ENCODE results near the gene SLC2A2. TPM values are rescaled to one million over a fixed set of nuclear protein-coding genes. Genes with fewer than 3 reads are reported as not detected.

Gene SLC2A2
- total RNA-seq, 2 donors from 2014 or later: not detected

DNA sequence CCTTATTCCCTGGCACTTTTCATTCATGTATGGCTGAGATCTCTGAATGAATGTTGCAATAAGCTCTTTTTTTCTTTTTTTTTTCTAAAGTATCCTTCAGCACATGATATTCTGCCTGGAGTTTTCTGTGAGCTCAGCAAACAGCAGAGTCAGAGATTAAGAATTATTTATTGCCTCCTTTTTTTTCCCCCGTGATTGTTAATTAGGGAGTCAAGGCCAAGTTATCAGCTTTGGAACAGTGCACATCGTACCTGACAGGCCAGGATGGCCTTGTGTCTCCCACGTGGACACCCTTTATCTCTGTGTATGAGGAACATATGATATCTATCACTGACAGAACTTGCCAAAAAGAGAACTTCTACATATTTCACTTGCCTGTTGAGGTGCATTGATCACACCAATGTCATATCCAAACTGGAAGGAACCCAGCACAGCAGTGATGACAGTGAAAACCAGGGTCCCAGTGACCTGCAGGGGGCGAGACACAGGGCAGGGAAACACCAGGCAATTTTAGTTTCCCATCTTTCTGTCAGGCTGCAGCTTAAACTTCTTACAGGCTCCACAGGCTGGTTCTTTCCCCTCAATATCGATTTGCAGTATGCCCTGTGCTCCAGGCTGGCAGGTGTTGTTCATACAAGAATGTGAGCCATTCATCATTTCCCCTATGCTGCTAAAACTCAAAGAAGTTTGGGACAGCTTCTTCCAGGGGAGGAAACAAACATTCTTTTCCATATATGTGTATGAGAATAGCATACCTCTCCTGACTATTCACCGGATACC is 8.2 kb downstream of the SLC2A2 start:
- ATAC-seq (no peak), DNase-seq (no peak)
- H3K27me3 Mint-ChIP-seq: peaks cover 46% of the 10 kb centered on the region
- no peaks in the 10 kb centered on the region for H3K36me3 Mint-ChIP-seq (ENCODE audit: low read depth)
- H3K4me1 Mint-ChIP-seq: peaks cover 3% of the 10 kb centered on the region
- H3K9me3 ChIP-seq (ENCODE audit: control insufficient read depth, low read length, poor library complexity, severe bottlenecking): no peaks in the 10 kb centered on the region
- H3K4me3 Mint-ChIP-seq: no peak overlapping the region
- H3K27ac Mint-ChIP-seq: no peak overlapping the region

DNA sequence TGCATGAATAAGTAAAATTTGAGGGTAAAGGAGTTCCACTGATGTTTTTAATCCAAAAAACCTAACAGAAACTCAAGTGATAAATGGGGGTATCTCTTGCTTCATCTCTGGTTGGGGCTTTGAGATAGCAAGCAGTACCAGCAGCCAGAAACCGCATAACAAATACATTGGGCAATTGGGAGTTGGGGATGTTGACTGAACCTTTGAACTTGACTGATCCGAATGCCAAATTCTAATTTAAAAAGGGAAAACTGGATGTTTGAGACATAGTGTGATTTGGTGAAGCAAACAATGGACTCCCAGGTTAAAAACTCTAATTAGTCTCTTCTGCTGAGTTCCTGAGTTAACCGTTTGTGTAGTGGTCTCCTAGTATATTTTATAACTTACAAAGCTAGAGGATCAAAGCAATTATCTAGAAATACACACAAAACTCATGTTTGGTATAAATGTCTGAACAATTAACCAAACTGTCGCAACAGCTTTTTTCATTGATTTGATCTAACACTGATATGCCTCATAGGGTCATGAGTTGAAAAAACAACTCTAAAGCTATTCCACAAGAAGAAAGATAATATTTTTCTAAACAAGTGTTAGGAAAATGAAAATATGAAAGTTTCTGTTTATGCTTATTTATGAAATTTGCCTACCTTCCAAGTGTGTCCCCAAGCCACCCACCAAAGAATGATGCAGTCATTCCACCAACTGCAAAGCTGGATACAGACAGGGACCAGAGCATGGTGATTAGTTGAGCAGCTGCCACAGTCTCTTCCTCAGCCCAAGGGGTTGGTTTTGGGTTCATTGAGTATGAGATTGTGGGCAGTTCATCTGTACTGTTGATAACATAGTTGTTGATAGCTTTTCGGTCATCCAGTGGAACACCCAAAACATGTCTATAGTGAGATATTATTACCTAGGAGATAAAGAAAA is 12.4 kb downstream of the SLC2A2 start:
- peaks cover 39% of the 10 kb centered on the region for H3K27me3 Mint-ChIP-seq
- no peak for DNase-seq
- no peak for ATAC-seq
- H3K4me1 Mint-ChIP-seq: peaks cover 2% of the 10 kb centered on the region
- H3K36me3 Mint-ChIP-seq (ENCODE audit: low read depth): no peaks in the 10 kb centered on the region
- no peak overlapping the region for H3K27ac Mint-ChIP-seq
- H3K9me3 ChIP-seq (ENCODE audit: control insufficient read depth, low read length, poor library complexity, severe bottlenecking): no peaks in the 10 kb centered on the region
- H3K4me3 Mint-ChIP-seq: no peak overlapping the region

DNA sequence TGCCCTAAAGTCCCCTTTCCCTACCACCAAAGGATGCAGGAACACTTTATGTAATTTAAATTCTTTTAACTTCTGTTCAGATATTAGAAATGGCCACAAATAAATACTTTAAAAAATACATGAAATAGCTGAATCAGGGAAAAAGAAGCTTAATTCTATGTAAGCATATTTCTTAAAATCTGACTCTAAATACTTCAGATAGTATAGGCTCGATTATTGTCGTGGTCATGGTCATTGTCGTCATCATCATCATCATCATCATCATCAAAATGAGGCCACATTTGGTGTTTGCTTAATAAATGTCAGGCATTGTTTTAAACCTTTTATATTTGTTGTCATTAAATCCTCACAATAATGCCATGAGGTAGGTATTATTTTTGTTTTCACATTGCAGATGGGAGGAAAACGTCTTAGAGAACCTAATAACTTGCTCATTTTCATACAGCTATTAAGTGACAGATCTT is 14.6 kb downstream of the SLC2A2 start:
- DNase-seq (no peak), ATAC-seq (no peak)
- H3K36me3 Mint-ChIP-seq (ENCODE audit: low read depth): no peaks in the 10 kb centered on the region
- H3K4me3 Mint-ChIP-seq: no peak overlapping the region
- H3K4me1 Mint-ChIP-seq: no peaks in the 10 kb centered on the region
- no peak overlapping the region for H3K27ac Mint-ChIP-seq
- H3K27me3 Mint-ChIP-seq: peaks cover 34% of the 10 kb centered on the region
- H3K9me3 ChIP-seq (ENCODE audit: control insufficient read depth, low read length, poor library complexity, severe bottlenecking): no peaks in the 10 kb centered on the region

DNA sequence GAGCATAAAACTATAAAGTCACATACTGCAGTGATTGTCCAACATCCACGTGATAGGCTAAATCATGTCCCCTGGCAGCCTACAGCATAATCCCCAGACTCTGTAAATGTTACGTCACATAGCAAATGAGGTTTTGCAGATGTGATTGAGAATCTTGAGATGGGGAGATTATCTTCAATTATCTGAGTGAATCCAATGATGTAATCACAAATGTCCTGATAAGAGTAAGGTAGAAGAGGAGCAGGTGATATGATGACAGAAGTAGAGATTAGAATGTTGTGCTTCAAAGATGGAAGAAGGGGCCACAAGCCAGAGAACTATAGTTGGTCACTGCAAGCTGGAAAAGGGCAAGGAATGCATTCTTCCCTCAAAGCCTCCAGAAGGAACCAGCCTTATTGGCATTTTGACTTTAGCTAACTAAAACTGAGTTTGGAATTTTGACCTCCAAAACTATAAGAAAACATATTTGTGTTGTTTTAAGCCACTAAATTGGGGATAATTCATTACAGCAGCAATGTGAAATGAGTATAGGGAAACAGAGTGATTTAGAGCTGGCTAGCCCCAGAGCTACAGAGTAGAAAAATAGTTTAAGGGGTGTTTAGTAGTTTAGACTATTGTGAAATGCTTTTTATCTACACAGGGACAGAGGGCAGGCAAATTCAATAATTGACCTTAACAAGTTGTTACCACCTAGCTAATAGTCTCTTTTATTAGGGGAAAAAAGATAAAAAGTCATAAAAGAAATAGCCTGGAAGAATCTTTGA is 15.2 kb downstream of the SLC2A2 start:
- H3K4me3 Mint-ChIP-seq: no peak overlapping the region
- H3K9me3 ChIP-seq (ENCODE audit: control insufficient read depth, low read length, poor library complexity, severe bottlenecking): no peaks in the 10 kb centered on the region
- no peak overlapping the region for H3K27ac Mint-ChIP-seq
- no peaks in the 10 kb centered on the region for H3K36me3 Mint-ChIP-seq (ENCODE audit: low read depth)
- DNase-seq (no peak), ATAC-seq (no peak)
- no peaks in the 10 kb centered on the region for H3K4me1 Mint-ChIP-seq
- H3K27me3 Mint-ChIP-seq: peaks cover 34% of the 10 kb centered on the region

DNA sequence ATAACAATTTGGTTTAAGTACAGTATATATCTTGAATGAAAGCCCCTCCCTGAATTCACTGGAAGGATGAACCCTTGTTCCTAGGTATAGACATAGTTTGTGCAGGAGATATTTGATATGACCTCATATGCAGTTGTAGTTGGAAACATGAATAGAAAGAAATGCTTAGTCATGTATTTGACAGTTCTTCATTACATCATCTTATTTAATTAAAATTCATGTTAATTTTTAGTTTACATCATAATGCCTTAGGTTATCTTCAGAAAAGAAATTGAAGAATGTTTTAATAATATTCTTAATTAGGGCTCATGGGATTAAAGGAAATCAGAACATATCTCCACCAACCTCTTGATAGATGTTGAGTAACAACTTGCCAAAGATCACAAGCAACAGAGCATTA is 19.2 kb downstream of the SLC2A2 start:
- Mint-ChIP-seq H3K27ac (no peak overlapping the region), H3K36me3 (ENCODE audit: low read depth) (no peaks in the 10 kb centered on the region), H3K4me1 (no peaks in the 10 kb centered on the region), H3K27me3 (peaks cover 22% of the 10 kb centered on the region), H3K4me3 (no peak overlapping the region)
- DNase-seq (no peak), ATAC-seq (no peak)
- no peaks in the 10 kb centered on the region for H3K9me3 ChIP-seq (ENCODE audit: control insufficient read depth, low read length, poor library complexity, severe bottlenecking)

DNA sequence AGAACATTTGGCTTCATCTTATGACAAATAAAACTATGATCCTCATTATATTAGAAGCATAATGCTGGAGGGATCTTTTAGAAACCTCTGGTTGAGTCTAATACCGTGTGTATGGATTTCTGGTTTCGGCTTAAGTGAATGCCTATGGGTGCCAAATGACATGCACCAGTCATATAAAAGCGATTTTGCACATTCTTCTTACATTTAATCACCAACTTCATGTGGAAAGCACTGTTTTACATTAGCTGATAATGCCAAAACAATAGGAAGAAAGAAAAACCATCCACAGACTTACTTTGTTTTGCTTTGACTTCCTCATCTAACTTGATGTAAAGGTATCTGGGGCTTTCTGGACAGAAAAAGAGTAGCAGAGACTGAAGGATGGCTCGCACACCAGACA is 20.9 kb downstream of the SLC2A2 start:
- ATAC-seq (no peak), DNase-seq (no peak)
- Mint-ChIP-seq H3K27ac (no peak overlapping the region), H3K4me3 (no peak overlapping the region), H3K27me3 (peaks cover 8% of the 10 kb centered on the region), H3K36me3 (ENCODE audit: low read depth) (no peaks in the 10 kb centered on the region), H3K4me1 (no peaks in the 10 kb centered on the region)
- no peaks in the 10 kb centered on the region for H3K9me3 ChIP-seq (ENCODE audit: control insufficient read depth, low read length, poor library complexity, severe bottlenecking)

DNA sequence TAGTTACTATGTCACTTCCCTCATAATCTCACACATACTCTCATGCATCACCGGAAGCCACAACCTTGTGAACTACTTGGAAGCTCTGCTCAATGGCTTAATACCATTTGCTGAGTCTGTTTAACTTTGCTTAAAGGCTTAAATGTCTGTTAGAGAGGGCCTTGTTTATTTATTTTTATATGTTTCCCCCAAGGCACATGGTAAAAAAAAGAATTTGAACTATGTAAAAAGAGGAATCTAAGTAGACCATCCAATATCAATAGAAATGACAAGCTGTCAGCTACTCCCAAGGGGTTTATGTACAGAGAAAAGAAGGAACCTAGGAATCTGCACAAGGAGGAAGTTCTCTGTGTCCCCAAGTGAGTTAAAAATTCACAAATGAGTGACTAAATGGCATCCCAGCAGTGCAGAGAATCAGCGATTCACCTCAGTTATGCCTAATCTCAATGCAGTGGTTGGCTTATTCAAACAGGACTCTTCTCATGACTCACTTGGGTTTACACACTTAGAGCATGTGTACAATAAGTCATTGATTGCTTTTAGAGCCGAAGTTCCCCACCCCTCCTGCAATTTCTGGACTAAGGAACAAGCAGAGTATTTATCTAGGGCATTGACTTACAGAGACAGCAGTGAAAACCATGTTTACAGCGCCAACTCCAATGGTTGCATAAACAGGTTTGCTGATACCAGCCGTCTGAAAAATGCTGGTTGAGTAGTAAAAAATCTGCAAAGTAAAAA is 24.4 kb downstream of the SLC2A2 start:
- Mint-ChIP-seq H3K4me1 (peaks cover 3% of the 10 kb centered on the region), H3K27ac (no peak overlapping the region), H3K4me3 (no peak overlapping the region), H3K36me3 (ENCODE audit: low read depth) (no peaks in the 10 kb centered on the region), H3K27me3 (no peaks in the 10 kb centered on the region)
- ATAC-seq: no peak
- H3K9me3 ChIP-seq (ENCODE audit: control insufficient read depth, low read length, poor library complexity, severe bottlenecking): no peaks in the 10 kb centered on the region
- no peak for DNase-seq

DNA sequence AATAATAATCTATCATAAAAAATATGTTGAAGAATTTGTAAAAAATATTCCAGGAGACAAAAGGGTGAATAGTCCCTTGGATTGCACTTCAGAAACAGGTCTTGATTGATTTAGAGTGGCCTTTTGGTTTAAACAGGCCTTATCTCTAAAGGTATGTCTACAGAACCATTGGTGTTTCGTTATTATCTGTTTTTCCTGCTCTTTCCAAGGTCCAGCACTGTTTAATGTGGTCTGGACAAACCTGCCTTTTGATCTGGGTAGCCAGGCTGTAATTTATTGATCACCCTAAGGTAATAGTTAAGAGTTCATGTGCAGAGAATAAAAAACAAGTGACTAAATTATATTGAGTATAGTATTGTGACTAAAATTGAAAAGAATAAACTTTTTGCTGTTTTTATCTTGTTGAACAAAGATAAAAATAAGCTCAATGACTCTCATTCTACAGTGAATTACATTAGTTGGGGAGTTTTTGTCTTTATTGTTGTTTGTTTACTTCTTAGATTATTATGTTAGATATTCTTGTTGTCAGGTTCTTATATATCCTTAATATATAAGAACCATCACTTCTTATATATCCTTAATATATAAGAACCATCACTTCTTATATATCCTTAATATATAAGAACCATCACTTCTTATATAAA is 25.1 kb downstream of the SLC2A2 start:
- no peaks in the 10 kb centered on the region for H3K9me3 ChIP-seq (ENCODE audit: control insufficient read depth, low read length, poor library complexity, severe bottlenecking)
- no peaks in the 10 kb centered on the region for H3K27me3 Mint-ChIP-seq
- no peaks in the 10 kb centered on the region for H3K36me3 Mint-ChIP-seq (ENCODE audit: low read depth)
- no peak overlapping the region for H3K27ac Mint-ChIP-seq
- ATAC-seq (no peak), DNase-seq (no peak)
- H3K4me1 Mint-ChIP-seq: peaks cover 3% of the 10 kb centered on the region
- no peak overlapping the region for H3K4me3 Mint-ChIP-seq

DNA sequence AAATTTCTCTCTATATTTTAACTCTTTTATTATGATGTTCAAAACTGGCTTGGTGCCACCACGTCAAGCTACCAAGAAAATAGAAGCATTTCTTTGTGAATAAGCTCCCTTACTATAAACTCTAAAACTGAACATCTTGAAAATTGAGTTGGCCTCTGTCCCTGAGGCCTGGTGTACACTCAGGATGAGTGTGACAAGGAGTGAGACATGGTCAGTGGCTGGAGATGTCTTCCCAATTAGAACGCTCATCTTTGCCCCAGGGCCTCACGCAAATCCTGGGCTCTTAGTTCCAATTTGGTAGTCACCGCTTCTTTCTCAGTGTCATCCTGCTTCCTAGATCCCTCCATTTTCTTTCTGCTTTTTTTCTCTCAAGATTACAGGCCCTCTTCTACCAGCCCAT is 26.2 kb downstream of the SLC2A2 start:
- DNase-seq (no peak), ATAC-seq (no peak)
- Mint-ChIP-seq H3K36me3 (ENCODE audit: low read depth) (no peaks in the 10 kb centered on the region), H3K4me3 (no peak overlapping the region), H3K4me1 (peaks cover 3% of the 10 kb centered on the region), H3K27ac (no peak overlapping the region), H3K27me3 (no peaks in the 10 kb centered on the region)
- no peaks in the 10 kb centered on the region for H3K9me3 ChIP-seq (ENCODE audit: control insufficient read depth, low read length, poor library complexity, severe bottlenecking)

DNA sequence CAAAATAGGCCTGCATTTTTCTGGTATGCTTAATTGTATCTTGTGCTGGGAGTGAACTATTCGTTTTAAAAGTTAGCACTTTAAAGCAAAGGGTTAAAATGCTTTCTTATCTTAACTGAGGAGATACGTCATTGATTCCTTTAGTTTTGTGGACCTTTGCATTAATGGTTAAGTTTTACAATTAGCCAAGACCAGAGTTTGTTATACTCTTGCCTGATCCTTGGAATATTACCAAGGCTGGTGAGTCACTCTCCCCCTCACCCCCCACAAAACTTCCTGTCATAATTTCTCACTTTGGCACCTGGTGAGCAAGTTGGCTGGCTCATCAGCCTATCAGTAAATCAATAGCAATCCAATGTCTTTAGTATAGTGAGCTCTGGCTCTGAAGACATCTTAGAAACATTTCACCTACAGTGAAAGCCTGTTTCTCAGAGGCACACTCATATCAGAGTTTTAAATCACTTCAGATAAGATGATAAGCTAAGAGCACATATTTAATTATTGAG is 26.7 kb downstream of the SLC2A2 start:
- ATAC-seq: no peak
- no peak overlapping the region for H3K27ac Mint-ChIP-seq

DNA sequence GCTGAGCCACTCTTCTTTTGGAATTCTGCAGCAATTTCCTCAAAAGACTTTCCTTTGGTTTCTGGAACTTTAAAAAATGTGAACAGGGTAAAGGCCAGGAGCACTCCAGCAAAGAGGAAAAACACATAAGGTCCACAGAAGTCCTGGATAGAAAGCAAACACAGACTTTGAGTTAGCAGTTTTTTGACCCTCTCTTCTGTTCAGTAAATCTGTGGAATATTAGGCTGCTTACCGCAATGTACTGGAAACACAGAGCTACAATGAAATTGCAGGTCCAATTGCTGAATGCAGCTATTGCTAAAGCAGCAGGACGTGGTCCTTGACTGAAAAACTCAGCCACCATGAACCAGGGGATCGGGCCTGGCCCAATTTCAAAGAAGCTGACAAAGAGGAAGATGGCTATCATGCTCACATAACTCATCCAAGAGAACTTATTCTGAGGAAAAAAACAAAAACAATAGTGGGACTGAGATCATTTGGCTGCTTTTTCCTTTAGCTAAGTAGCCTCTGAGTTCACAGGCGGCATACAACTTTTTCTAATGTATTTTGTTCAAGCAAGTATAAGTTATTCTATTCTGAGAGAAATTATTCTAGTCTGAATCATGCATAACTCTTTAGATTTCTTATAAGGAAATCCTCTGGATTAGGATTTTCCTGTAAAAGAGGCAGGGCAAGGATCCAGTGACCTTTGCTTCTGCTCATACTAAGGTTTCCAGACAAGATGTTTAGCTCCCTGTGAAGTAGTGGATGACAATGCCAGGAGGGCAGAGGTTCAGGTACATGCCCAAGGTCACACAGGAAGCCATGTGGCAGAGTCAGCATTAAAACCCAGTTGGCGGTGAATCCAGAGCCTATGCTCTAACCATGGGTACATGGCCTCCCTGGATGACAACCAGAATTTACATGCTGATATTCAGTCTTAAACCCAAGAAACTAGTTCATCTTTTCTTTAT is 28.3 kb downstream of the SLC2A2 start:
- ATAC-seq: no peak

More for the DNA sequence above, 26.7 kb downstream of the SLC2A2 start:
- Mint-ChIP-seq H3K4me3 (no peak overlapping the region), H3K36me3 (ENCODE audit: low read depth) (no peaks in the 10 kb centered on the region), H3K27me3 (no peaks in the 10 kb centered on the region), H3K4me1 (peaks cover 3% of the 10 kb centered on the region)
- no peaks in the 10 kb centered on the region for H3K9me3 ChIP-seq (ENCODE audit: control insufficient read depth, low read length, poor library complexity, severe bottlenecking)
- no peak for DNase-seq

More for the DNA sequence above, 28.3 kb downstream of the SLC2A2 start:
- H3K4me3 Mint-ChIP-seq: no peak overlapping the region
- DNase-seq: no peak
- no peak overlapping the region for H3K27ac Mint-ChIP-seq
- peaks cover 3% of the 10 kb centered on the region for H3K4me1 Mint-ChIP-seq
- no peaks in the 10 kb centered on the region for H3K9me3 ChIP-seq (ENCODE audit: control insufficient read depth, low read length, poor library complexity, severe bottlenecking)
- H3K36me3 Mint-ChIP-seq (ENCODE audit: low read depth): no peaks in the 10 kb centered on the region
- H3K27me3 Mint-ChIP-seq: no peaks in the 10 kb centered on the region

Data from T-helper 17 cell (primary cell).